GM19395 (cell line): ENCODE data around the gene L3HYPDH.
"Not testable (repeated sequence)": the region's sequence is repeated elsewhere in the genome, so short reads cannot be mapped to it uniquely, and the experiment has no call there.

Experiments
- ATAC-seq: cut with Tn5 transposase; IDR thresholded peaks from one replicate; pipeline ENCODE4 v1.9.1; 2021; ENCODE audit warnings: mild to moderate bottlenecking, moderate library complexity; ENCODE audit not compliant: unreplicated experiment

The L3HYPDH gene

DNA sequence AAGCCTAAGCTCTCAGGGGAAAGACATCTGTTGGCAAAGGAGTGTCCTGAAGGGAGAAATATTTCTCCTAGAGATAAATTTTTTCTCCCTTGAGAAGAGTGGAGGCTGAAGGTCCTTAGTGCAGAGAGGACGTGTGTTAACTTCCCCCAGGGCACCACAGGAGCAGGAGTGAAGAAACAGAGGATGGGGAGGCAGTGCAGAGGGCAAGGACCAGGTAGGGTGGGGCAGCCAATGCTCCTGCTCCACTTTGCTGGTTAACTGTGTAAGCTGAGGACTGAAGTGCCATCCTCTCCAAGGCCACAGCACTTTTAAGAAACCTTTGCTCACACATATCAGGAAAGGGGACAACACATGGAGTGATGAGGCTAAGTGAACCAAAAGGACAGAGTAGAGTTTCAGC is 4.0 kb downstream of the L3HYPDH start:
- no peak for ATAC-seq

DNA sequence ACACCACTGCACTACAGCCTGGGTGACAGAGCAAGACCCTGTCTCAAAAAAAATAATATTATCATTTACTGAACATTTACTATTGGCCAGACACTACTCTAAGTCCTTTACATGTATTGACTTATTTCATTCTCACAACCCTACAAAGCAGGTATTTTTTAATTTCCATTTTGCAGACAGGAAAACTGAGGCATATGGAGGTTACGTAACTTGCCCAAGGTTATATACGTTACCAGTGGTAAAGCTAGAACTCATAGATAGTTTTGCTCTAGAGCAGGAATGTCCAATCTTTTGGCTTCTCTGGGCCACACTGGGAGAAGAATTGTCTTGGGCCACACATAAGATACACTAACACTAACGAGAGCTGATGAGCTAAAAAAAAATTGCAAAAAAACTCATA is 5.7 kb downstream of the L3HYPDH start:
- no peak for ATAC-seq

DNA sequence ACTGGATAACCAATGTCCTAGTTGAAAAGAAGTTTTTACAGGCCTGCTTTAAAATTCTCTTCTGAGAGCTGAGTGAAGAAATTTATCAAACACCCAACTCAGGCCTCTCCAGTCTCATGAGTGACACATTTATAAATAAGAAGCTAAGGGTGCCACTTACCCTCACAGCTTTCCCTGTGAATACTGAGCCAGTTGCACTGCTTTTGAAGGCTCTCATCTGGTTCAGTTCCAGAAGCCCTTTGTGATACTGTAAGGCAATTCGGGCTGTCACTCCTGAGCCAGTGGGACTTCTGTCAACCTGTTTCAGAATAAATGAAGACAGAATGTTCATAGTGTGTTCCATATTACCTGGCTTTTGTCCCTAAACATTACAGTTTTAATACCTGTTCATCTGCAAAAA is 8.5 kb downstream of the L3HYPDH start:
- no peak for ATAC-seq

DNA sequence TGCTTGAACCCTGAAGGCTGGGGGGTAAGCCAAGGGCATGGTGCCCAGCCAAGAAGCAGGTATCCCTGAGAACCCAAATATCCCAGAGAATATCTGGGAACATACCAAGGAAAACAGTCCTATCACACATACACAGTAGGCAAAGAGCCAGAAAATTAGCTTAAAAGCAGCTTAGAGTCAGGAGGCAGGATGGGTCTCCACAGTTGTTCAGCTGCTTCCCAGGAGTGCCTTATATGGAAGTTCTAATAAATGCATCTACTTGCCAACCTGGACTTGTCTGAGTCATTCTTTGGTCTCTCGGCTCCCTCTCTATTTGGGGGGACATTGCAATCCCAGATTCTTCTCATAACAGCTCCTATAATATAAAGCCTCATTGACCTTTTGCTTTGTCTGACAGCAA is 10.0 kb downstream of the L3HYPDH start:
- ATAC-seq: no peak

DNA sequence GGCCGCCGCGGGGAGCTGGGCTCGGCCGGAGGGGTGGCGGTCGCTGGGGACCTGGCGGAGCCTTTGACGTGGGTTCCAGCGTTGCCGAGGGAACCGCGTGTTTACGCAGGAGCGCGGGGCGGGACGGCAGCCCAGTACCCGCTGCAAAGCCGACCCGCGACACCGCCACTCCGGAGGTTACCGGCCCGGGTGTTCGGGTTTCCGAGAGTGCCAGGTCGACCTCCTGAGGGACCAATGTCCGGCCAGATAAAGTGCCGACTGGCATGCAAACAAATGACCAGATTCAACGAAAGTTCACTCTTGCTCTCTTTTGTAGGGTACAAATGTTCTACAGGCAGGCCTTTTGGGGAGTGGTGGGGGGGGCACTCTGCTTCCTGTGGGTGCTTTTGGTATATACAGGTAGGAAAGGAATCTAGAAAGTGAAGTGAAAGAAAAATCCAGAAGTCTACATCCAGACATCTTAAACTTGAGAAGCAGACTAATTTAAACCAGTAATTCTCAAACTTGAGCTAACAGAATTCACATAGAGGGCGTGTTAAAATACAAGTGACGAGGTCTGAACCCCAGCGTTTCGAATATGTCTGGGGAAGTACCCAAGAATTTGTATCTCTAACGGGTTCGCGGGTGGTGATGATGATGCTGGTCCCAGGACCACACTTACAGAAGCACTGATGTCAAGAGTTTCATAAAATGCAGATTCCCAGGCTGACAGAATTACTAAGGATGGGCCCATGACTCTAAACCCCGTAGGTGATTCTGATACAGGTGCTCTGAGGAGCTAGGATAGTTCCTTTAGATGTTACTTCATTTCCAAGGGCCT is 18.7 kb downstream of the L3HYPDH start, which contains the start of gene GPR135:
Gene GPR135 (minus strand): TSS at position 65 of the 820 bp plus-strand sequence. CDS start 154 bp downstream, outside the sequence.
- ATAC-seq: peak; percentile 24

DNA sequence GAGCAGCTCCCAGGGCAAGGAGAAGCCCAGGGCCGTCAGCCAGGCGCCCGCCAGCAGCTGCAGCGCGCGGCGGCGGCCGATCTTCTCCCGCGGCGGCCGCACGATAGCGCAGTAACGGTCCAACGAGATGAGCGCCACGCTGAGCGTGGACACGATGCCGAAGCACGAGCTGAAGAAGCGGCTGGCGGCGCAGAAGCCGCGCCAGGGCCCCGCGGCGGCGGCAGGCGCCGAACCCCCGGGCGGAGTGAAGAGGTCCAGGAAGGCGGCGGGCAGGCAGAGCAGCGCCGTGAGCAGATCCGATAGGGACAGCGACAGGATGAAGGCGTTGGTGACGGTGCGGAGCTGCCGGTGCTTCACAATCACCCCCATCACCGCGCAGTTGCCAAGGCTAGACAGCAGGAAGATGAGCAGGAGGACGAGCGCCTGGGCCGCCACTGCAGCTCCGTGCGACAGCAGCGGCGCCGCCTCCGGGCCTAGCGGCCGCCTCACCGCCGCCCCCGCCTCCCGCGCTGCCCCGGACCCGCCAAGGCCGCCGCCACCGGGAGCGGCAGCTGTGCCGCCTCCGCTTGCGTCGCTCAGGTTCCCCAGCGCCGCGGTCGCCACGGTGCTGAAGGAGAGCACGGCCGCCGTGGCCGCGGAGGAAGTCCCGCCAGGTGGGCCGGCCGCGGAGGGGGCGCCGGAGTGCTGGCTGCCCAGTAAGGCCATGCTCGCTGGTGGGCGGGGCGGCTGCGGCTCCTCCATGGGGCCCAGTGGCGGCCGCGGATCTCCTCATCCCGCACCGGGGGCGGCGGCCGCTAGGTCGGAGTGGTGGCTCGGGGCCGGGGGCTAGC is 19.5 kb downstream of the L3HYPDH start:
- peak; percentile 67 for ATAC-seq

DNA sequence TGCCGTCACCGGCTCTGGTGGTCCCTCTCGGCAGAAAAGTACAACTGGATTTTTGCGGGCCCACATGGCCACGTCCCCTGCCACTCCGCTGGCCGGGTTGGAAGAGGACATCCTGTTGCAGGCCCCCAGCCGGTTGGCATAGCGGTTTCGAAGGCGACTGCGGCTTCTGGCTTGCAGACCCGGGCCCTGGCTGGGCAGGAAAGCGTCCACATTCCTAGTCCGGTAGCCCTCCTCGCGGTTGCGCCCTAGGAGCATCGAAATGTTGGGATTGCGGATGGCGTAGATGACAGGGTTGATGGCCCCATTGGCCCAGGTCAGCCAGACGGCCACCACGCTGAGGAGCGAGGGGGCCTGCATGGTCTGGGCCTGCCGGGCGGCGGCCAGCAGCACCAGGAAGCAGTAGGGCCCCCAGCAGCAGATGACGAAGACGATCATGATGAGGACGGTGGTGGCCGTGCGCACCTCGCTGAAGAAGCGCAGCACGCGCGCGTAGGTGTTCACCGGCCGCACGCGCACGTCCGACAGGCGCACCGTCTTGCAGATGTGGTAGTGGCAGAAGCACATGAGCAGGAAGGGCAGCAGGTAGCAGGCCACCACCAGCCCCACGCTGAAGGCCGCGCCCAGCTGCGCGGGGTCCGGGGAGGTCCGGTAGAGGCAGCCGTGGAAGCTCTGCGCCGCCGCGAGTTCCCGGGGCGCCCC is 20.3 kb downstream of the L3HYPDH start:
- peak; percentile 41 for ATAC-seq

DNA sequence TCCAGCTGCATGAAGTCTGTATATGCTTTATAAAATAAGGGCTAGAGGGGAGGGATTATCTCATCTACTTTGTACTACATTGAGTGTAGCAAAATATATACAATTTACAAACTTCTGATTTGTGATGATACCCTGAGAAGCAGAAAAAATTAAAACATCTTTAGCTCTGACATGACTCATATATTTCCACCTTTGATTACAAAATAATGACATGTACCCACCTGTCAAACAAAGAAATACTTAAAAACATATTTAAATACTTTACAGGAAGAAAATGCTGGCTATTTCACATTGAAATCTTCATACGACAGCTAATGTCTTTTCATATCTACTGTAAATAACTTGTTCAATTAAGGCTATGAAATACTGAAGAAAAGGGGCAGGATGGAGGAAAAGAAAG is 22.3 kb downstream of the L3HYPDH start:
- ATAC-seq: no peak

DNA sequence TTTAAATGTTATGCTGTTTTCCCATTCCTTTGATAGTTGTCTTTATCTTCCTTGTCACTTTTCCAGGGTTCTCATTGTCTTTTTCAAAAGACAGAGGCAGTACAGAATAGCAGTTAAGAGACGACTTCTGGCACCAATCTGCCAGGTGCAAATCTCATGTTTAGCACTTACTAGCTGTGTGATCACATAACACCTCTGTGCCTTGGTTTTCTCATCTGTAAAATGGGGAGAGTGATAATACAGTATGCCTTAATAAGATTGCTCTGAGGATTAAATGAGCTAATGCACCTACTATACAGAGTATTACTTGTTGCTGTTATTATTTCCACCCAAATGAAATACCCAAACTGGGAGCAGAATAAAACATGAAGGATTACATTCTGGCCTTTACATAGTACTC is 23.8 kb downstream of the L3HYPDH start:
- no peak for ATAC-seq

DNA sequence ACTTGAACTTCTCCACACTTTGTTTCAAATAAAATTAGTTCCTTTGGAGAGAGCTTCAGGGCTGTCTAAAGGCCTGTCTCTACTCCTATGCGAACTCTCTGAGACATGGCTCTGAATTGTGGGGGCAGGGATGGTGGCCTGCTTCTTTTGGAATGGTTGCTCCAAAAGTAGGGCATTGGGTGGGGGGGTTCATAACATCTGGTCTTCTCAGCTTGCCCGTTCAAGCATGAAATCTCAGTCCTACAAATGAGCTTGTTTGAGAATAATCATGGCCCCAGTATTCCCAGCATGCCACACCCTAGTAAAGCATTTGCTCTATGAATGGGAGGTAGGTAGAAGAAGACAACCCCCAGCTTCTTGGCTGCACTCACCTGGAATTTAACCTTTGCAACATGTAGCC is 25.7 kb downstream of the L3HYPDH start:
- ATAC-seq: no peak

DNA sequence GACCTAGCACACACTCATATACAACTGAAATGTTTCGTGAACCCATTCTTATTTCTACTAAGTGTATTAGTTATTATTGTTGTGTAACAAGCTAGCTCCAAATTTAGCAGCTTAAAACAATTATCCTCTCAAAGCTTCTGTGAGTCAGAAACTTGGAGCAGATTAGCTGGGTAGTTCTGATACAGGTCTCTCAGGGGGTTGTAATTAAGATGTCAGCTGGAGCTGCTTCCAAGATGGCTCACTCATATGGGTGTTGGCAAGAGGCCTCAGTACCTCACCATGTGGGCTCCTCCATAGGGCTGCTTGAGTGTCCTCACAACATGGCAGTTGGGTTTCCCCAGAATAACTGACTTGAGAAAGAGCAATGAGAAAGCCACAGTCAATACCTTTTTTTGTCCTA is 28.8 kb downstream of the L3HYPDH start:
- ATAC-seq: no peak

DNA sequence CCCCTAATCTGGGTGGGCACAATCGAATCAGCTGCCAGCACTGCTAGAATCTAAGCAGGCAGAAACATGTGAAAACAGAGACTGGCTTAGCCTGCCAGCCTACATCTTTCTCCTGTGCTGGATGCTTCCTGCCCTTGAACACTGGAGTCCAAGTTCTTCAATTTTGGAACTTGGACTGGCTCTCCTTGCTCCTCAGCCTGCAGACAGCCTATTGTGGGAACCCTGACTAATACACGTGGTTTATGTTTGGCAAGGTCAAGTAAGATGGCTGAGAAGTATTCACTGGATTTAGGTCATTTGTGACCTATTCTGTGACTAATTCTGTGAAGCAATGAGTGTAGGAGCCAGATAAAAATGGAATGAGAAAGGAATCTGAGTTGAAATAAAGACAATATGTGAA is 30.1 kb downstream of the L3HYPDH start:
- no peak for ATAC-seq

DNA sequence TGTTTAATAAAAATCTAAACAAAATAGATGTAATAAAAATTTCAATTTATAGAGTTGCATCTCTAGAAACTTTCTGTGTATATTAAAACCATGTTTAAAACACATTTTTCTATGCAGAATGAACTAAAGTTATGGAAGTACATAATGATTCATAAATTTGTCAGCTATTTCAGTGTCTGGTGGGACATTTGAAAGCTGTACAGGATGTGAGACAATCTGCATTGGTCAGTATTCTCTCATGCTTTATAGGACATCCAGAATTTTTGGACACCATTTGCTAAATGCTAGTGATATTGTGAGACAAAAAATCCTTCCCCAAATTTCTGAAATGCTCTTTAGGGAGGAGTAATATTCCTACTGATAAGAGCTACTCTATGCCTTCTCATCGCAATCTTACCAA is 32.4 kb downstream of the L3HYPDH start:
- ATAC-seq: no peak

DNA sequence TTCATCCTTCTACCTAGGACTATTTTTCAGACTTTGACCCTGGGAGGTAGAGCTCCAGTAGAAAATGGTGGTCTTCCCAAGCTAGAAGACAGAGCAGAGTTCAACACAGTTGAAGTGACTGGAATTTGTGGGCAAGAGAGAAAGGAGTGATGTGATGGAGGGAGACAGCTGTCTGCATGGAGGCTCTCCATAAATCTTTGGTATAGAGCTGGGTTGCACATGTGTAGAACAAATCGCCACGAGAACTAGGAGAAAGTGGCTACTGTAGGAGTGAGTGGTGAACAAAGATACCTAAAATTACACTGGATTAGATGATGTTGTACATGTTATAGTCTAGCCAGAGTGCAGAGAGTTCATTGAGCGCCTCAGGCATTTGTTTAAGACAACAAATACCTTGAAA is 33.5 kb downstream of the L3HYPDH start:
- no peak for ATAC-seq

DNA sequence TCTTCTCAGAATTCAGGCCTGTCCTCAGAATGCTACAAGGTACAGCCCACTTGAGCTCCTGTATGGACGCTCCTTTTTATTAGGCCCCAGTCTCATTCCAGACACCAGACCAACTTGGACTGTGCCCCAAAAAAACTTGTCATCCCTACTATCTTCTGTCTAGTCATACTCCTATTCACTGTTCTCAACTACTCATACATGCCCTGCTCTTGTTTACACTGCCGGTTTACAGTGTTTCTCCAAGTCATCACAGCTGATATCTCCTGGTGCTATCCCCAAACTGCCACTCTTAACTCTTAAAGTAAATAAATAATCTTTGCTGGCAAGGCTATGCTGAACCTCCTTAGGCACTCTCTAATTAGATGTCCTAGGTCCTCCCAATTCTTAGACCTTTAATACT is 35.5 kb downstream of the L3HYPDH start:
- not testable (repeated sequence) for ATAC-seq

DNA sequence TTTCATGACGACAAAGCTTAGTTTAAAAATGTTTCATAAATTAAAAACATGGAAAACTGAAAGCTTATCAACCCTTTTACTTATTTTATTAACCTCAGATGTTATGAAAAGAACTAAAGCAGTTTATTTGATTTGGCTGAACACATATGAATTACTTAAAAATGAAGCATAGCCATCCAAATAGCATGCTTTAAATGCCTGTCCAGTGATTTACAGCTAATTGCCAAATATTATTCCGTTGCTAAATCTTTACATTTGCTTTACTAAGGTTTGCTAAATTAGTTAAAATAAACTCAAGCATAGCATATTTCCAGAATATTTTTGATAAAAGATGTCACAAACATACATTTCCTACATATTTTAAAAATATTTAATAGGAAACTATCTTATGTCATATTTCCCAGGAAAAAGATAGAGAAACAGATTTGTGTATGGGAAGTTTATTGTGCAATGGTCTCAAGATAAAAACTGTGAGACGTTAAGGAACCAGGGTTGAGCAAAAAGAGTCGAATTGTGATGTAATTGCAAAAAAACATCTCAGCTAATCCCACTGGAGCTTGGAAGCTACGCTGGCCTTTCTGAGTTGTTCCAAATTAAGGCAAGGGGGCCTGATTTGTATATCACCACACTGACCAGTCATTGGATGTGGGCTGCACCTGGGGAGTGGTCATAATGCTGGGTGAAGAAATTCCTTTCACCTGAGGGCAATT is 44.8 kb downstream of the L3HYPDH start:
- ATAC-seq: no peak

DNA sequence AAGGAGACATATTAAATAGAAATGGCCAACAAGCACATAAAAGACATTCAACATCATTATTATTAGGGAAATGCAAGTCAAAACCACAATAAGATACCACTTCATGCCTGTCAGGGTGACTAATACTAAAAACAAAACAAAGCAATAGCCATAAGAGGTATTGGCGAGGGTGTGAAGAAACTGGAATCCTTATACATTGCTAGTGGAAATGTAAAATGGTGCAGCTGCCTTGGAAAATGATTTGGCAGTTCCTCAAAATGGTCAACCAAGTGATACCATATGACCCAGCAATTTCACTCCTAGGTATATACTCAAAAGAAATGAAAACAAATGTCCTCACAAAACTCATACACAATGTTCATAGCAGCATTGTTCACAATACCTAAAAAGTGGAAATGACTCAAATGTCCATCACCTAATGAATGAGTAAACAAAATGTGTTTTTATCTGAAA is 46.0 kb downstream of the L3HYPDH start:
- no peak for ATAC-seq

DNA sequence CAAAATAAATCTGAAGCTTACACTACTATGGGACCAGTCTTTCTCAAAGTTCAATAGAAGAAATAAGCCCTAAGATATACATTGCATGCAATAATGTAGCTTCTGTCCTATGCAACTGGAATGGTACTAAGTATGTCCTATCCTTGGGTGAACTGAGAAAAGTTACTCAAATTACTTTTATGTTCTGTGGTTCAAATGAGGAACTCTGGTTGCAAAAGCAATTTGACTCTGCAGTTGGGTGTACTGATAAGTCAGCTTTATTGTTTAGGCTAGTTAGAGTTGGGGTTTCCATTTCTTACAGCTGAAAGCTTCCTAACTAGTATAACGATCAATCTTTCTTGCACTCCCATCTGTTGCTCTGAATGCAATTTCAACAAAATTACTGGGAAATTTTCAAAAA is 48.2 kb downstream of the L3HYPDH start:
- ATAC-seq: no peak

DNA sequence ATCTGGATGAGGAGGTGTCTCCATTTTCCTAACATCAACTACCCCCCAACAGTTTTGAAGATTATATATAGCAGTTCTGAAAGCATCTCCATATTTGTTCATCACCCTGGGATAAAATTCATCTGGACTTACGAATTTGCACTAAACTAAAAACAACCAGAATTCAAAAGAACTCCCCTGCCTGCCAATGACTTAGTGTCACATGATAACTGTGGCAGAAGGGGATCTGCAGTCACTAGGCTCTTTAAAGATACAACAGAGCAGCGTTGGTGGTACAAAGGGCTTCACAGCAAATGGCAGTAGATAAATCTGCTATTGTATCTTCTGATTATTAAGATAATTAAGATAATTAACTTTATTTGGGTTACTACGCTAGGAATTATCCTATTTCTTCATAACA is 49.1 kb downstream of the L3HYPDH start:
- ATAC-seq: no peak

DNA sequence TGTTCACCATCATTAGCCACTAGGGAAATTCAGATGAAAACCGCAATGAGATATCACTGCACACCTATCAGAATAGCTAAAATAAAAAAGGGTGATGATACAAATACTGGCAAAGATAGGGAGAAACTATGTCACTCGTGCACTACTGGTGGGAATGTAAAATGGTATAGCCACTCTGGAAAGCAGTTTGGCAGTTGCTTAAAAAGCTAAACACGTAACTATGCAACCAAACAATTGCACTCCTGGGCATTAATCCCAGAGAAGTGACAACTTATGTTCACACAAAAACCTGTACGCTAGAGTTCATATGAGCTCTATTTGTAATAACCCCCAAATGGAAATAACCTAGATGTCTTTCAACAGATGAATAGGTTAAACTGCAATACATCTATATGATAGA is 54.4 kb downstream of the L3HYPDH start:
- no peak for ATAC-seq

DNA sequence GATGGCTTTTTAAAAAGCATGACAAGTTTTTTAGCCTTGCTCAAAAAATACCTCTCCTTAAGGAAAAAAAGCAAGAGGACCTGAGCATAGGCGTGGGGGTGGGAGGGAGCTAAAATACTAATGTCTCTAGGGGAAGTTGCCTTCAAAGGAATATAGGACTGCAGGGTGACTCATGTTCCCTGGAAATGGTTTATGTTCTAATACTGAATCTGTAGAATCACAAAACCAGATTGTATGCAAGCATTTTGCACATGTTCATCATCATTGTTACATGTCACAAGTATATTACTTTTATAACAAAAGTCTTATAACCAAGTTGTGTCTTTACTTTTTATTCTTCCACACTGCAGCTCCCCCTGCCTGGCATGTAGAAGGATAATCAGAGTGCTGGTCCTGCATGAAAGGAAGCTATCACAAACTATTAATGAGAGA is 55.6 kb downstream of the L3HYPDH start:
- no peak for ATAC-seq
